Colonic mucosa (tissue), 4 donors: Measurements from ENCODE around the gene AFMID. TPM values are rescaled to one million over a fixed set of nuclear protein-coding genes. Genes with fewer than 3 reads are reported as not detected.

Source experiments
- DNase-seq: peaks from one replicate; pipeline ENCODE4 v3.0.0-alpha.2; 2020
- H3K27ac ChIP-seq: fragments of 200-600 bp; one replicate; pipeline ENCODE4 v1.8.0; 2021
- H3K27me3 ChIP-seq: fragments of 200-600 bp; one replicate; pipeline ENCODE4 v1.8.0; 2021
- H3K36me3 ChIP-seq: fragments of 200-600 bp; one replicate; pipeline ENCODE4 v1.8.0; 2021
- H3K4me1 ChIP-seq: fragments of 200-600 bp; one replicate; pipeline ENCODE4 v1.8.0; 2021; ENCODE audit warnings: mild to moderate bottlenecking
- H3K4me3 ChIP-seq: fragments of 200-600 bp; one replicate; pipeline ENCODE4 v1.8.0; 2021
- H3K9ac ChIP-seq, 2 donors: one replicate each; pipeline ENCODE4 v1.7.0; 2013; ENCODE audit warnings: control low read depth in 2 of 2, low read depth in 2 of 2, low read length in 2 of 2
- H3K9me3 ChIP-seq: fragments of 200-600 bp; one replicate; pipeline ENCODE4 v1.8.0; 2021
- intact Hi-C: fragments of 100-400 bp; cut with DNase I; formaldehyde crosslinking; loops from one replicate; pipeline ENCODE4 v1.14.1; 2022
- total RNA-seq, 2 donors: library from RNA; stranded (reverse); fragmentation: NEBNext Ultra II Directional in 1 of 2; extraction: Animal tissue kit (Norgen Biotek cat#: 25700) in 1 of 2; gene quantifications; one replicate each; pipeline ENCODE4 v1.2.1, GENCODE V29; 2021
- TF ChIP-seq, protein P1 (sequence below): fragments of 200-600 bp; IDR thresholded peaks from one replicate; pipeline ENCODE4 v1.8.0; 2022; ENCODE audit warnings: antibody characterized with exemption, mild to moderate bottlenecking
- donor health status: healthy.
- donor health status: DM: no; HTN: no; CAD: no.
- donor health status: DM: no; HTN: no; CAD: no.

AFMID gene
- total RNA-seq, 2 donors from 2014 or later: 30.6 to 33.3 TPM

GRCh38 chr17:78148286-78149016 lies 38.7 kb upstream of the AFMID start:
- Histone ChIP-seq H3K9ac (peak overlapping the region in 1 of 2 donors; percentile 40), H3K27ac (peak overlapping the region; percentile 22), H3K9me3 (no peaks in the 10 kb centered on the region), H3K27me3 (no peaks in the 10 kb centered on the region), H3K4me3 (no peak overlapping the region), H3K36me3 (no peaks in the 10 kb centered on the region), H3K4me1 (peaks cover 23% of the 10 kb centered on the region)
- DNase-seq: no peak
- TF ChIP-seq, protein P1, sequence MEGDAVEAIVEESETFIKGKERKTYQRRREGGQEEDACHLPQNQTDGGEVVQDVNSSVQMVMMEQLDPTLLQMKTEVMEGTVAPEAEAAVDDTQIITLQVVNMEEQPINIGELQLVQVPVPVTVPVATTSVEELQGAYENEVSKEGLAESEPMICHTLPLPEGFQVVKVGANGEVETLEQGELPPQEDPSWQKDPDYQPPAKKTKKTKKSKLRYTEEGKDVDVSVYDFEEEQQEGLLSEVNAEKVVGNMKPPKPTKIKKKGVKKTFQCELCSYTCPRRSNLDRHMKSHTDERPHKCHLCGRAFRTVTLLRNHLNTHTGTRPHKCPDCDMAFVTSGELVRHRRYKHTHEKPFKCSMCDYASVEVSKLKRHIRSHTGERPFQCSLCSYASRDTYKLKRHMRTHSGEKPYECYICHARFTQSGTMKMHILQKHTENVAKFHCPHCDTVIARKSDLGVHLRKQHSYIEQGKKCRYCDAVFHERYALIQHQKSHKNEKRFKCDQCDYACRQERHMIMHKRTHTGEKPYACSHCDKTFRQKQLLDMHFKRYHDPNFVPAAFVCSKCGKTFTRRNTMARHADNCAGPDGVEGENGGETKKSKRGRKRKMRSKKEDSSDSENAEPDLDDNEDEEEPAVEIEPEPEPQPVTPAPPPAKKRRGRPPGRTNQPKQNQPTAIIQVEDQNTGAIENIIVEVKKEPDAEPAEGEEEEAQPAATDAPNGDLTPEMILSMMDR: no peak
- intact Hi-C loops: no loop called here

- peak overlapping the region; percentile 35 to 68 for H3K9ac ChIP-seq
- peak; percentile 89 for DNase-seq
- no peaks in the 10 kb centered on the region for H3K36me3 ChIP-seq
- H3K4me1 ChIP-seq: peaks cover 7% of the 10 kb centered on the region
- intact Hi-C loops: no loop called here
- H3K27ac ChIP-seq: peak overlapping the region; percentile 84
- TF ChIP-seq, protein P1: no peak
- no peaks in the 10 kb centered on the region for H3K9me3 ChIP-seq
- H3K27me3 ChIP-seq: no peaks in the 10 kb centered on the region
- H3K4me3 ChIP-seq: no peak overlapping the region
Measured at GRCh38 chr17:78151514-78152008, 35.6 kb upstream of the AFMID start.

DNA sequence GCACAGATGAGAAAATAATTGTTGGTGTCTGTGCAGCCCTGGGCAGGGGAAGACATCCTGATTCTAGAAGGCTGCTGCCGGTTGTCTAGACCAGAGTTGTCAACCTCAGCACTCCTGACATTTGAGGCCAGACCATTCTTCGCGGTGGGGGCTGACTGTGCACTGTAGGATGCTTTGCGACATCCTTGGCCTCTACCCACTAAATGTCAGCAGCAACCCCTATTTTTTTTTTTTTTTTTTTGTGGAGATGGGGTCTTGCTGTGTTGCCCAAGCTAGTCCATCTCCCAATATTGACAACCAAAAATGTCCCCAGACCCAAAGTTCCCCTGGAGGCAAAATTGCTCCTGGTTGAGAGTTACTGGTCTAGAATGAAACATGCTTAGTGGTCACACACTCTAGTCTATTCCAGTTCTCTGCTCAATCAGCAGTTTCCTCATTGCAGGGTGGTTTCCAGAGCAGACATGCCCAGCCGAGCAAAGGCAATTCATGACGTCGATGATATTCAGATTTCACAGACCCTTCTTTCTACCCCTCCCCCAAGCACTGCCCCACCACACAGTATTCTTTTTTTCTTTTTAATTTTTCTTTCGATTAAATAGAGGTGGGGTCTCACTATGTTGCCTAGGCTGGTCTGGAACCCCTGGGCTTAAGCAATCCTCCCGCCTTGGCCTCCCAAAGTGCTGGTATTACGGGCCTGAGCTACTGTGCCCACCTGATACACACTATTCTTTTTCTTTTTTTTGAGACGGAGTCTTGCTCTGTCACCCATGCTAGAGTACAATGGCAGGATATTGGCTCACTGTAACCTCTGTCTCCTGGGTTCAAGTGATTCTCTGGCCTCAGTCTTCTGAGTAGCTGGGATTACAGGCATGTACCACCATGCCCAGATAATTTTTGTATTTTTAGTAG lies 32.0 kb upstream of the AFMID start:
- Histone ChIP-seq H3K27ac (peak overlapping the region; percentile 47), H3K9ac (peak overlapping the region in 1 of 2 donors; percentile 55), H3K4me1 (peaks cover 4% of the 10 kb centered on the region), H3K9me3 (no peaks in the 10 kb centered on the region), H3K4me3 (no peak overlapping the region), H3K27me3 (no peaks in the 10 kb centered on the region), H3K36me3 (no peaks in the 10 kb centered on the region)
- peak; percentile 68 for DNase-seq
- intact Hi-C loops: no loop called here
- TF ChIP-seq, protein P1: no peak

GRCh38 chr17:78159575-78160158 lies 27.5 kb upstream of the AFMID start:
- H3K27ac ChIP-seq: no peak overlapping the region
- H3K9me3 ChIP-seq: no peaks in the 10 kb centered on the region
- H3K36me3 ChIP-seq: no peaks in the 10 kb centered on the region
- H3K4me3 ChIP-seq: no peak overlapping the region
- DNase-seq: no peak
- TF ChIP-seq, protein P1: no peak
- no peaks in the 10 kb centered on the region for H3K27me3 ChIP-seq
- intact Hi-C loops: no loop called here
- no peak overlapping the region for H3K9ac ChIP-seq
- peaks cover 4% of the 10 kb centered on the region for H3K4me1 ChIP-seq
